ENCODE data around the gene BCL10. TPM values are rescaled to one million over a fixed set of nuclear protein-coding genes. Genes with fewer than 3 reads are reported as not detected.

The BCL10 gene
- total and polyA plus RNA-seq, 2 of the 8 experiments (the other 6 are each of a cell fraction or from before 2014, with no cell fraction given), result 7.4 to 29.6 TPM

DNA sequence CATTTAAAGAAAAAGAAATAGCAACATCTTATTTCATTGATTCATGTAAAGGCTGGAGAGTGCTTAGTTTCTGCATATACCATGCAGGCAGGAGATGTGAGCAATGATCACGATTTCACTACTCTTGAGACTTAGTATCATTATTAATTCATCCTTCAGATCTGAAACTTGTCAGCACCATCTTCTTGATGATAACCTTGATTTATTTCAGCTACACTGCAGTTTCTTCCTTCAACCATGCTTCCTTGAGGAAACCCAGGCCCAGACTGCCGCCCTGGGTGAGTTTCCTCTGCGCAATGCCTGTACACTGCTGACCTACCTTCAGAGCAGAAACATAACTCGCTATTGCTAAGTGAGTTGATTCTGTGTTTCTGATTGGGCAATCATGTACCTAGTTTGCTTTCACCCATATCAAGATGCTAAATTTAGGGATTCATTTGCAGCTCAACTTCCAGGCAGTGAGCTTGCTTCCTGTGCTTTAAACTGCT, 13.5 kb upstream of the BCL10 start:
- H3K9ac ChIP-seq (replicated peaks in 1 of 4; ENCODE audit: extremely low read depth in 1 of 4, low read depth in 3 of 4, low read length in 3 of 4), result no peak overlapping the region
- H3K14ac ChIP-seq (ENCODE audit: insufficient read length), result no peak overlapping the region
- no peak overlapping the region for H2AK5ac ChIP-seq (ENCODE audit: low read depth, low read length)
- H2BK12ac ChIP-seq (ENCODE audit: low read depth, low read length), result no peak overlapping the region
- H3K36me3 ChIP-seq (ENCODE audit: control insufficient read depth in 2 of 4, insufficient read depth in 4 of 4, low read length in 3 of 4), result no peaks in the 10 kb centered on the region
- H3K4ac ChIP-seq (replicated peaks; ENCODE audit: insufficient read length, low read depth, low read length), result no peak overlapping the region
- no peaks in the 10 kb centered on the region for H3K23me2 ChIP-seq (ENCODE audit: low read depth, low read length)
- no peak overlapping the region for H4K91ac ChIP-seq (replicated peaks; ENCODE audit: insufficient read length, low read length)
- no peak overlapping the region for H3K27ac ChIP-seq (ENCODE audit: low read depth, low read length)
- no peak for FAIRE-seq
- H2BK5ac ChIP-seq (ENCODE audit: low read depth, low read length), result no peak overlapping the region
- H3K4me2 ChIP-seq (ENCODE audit: insufficient read depth in 1 of 2, low read depth in 2 of 2, low read length in 2 of 2), result no peak overlapping the region
- no peak overlapping the region for H2AFZ ChIP-seq (ENCODE audit: low read length)
- H2BK120ac ChIP-seq (replicated peaks; ENCODE audit: low read depth, low read length), result no peak overlapping the region
- POLR2A ChIA-PET (ENCODE audit: partially characterized antibody), result interaction anchor here (0.9 kb wide), 1 partner anchor 293 kb away, joined by 3 read pairs; the partner anchor contains the start of gene MCOLN2
- no peak overlapping the region for H3K18ac ChIP-seq (ENCODE audit: extremely low read depth, low read length)
- no peak overlapping the region for H2BK15ac ChIP-seq (ENCODE audit: low read length)
- H3K27me3 ChIP-seq (replicated peaks in 1 of 4; ENCODE audit: control insufficient read depth in 3 of 4, extremely low read depth in 1 of 4, insufficient read depth in 3 of 4, low read length in 3 of 4), result no peaks in the 10 kb centered on the region
- no peak overlapping the region for H3K23ac ChIP-seq (ENCODE audit: insufficient read length)
- no peak for DNase-seq (ENCODE audit: low read depth in 1 of 2, low spot score in 2 of 2)
- no peak overlapping the region for H4K5ac ChIP-seq (ENCODE audit: insufficient read length, low read depth, low read length)
- no peaks in the 10 kb centered on the region for H3K9me3 ChIP-seq (ENCODE audit: insufficient read depth in 2 of 2, low read depth in 1 of 2, low read length in 1 of 2)
- H3K4me3 ChIP-seq (ENCODE audit: extremely low read depth in 1 of 4, insufficient read depth in 2 of 4, low read depth in 3 of 4, low read length in 4 of 4), result no peak overlapping the region
- H2BK20ac ChIP-seq (ENCODE audit: low read length), result no peak overlapping the region
- H3K56ac ChIP-seq (replicated peaks; ENCODE audit: insufficient read length, low read depth, low read length), result no peak overlapping the region
- H4K20me1 ChIP-seq (replicated peaks in 1 of 2; ENCODE audit: control insufficient read depth in 1 of 2, insufficient read depth in 2 of 2, low read length in 2 of 2), result no peaks in the 10 kb centered on the region
- H4K8ac ChIP-seq (ENCODE audit: extremely low read depth, insufficient read depth, low read length), result no peak overlapping the region
- WGBS, 2 experiments (ENCODE audit: extremely low coverage in 1 of 2, insufficient coverage in 1 of 2, insufficient read length in 1 of 2, insufficient replicate concordance in 2 of 2, low coverage in 1 of 2, low lambda C conversion rate in 2 of 2, missing lambda C conversion rate in 1 of 2), result 94% methylated on average over 4 of the region's 4 CpGs; no CpG with 5 or more reads in 1 of the 2 experiments
- no peaks in the 10 kb centered on the region for H3K4me1 ChIP-seq (replicated peaks in 1 of 4; ENCODE audit: control insufficient read depth in 3 of 4, insufficient read depth in 4 of 4, low read length in 3 of 4)
- no peaks in the 10 kb centered on the region for H3K79me2 ChIP-seq (ENCODE audit: control insufficient read depth in 1 of 2, insufficient read depth in 2 of 2, low read length in 2 of 2)
- no peaks in the 10 kb centered on the region for H3K79me1 ChIP-seq (ENCODE audit: low read depth, low read length)
- CTCF ChIA-PET (ENCODE audit: partially characterized antibody), result interaction anchor here (1.0 to 2.0 kb wide), 4 partner anchors 9 to 215 kb away, joined by 3 to 6 read pairs (median 3); no protein-coding TSS in a partner anchor
- TF ChIP-seq MAFK (IDR thresholded peaks at IDR 0.05; ENCODE audit: low read depth, low read length) (no peak), TAF7 (optimal IDR thresholded peaks at IDR 0.05; ENCODE audit: borderline replicate concordance, low read depth, low read length) (no peak), E2F6 (IDR thresholded peaks at IDR 0.05) (no peak), KDM1A (IDR thresholded peaks at IDR 0.05; ENCODE audit: borderline replicate concordance, low read length) (no peak), POLR2A (IDR thresholded peaks at IDR 0.05; ENCODE audit: control extremely low read depth in 1 of 2, low read depth in 2 of 2, low read length in 2 of 2) (no peak), GABPA (IDR thresholded peaks at IDR 0.05; ENCODE audit: borderline replicate concordance, insufficient read depth, low read length) (no peak), NANOG (IDR thresholded peaks at IDR 0.05; ENCODE audit: insufficient read depth, low read depth, low read length, poor library complexity, severe bottlenecking) (no peak), EGR1 (IDR thresholded peaks at IDR 0.05; ENCODE audit: borderline replicate concordance, low read depth, low read length) (no peak), MAX (IDR thresholded peaks at IDR 0.05) (no peak), TAF1 (IDR thresholded peaks at IDR 0.05; ENCODE audit: low read depth, low read length) (no peak), SAP30 (IDR thresholded peaks at IDR 0.05; ENCODE audit: insufficient read depth, insufficient replicate concordance, low read length) (no peak), SRF (IDR thresholded peaks at IDR 0.05; ENCODE audit: low read depth, low read length) (no peak), JUND (IDR thresholded peaks at IDR 0.05; ENCODE audit: low read length) (no peak)

Measured in H1 (cell line).